Cardiac muscle cell (in vitro differentiated cells and primary cell): Measurements from ENCODE around the gene ZIC1. TPM values are rescaled to one million over a fixed set of nuclear protein-coding genes. Genes with fewer than 3 reads are reported as not detected.
A peak's percentile ranks its signal among the peaks of the same experiment; 100 is the strongest.

Experiments
- DNase-seq, 2 donors: peaks; one replicate each; pipeline versions ENCODE4 v3.0.0 to v3.0.0-alpha.2; 2010 to 2017; ENCODE audit warnings: low read depth in 1 of 2, low spot score in 1 of 2
- H3K27ac ChIP-seq: fragments of 200-600 bp; sonication (generic); 2 replicates; pipeline ENCODE4 v1.5.1; 2016
- H3K27me3 ChIP-seq: fragments of 200-600 bp; sonication (generic); 2 replicates; pipeline ENCODE4 v1.6.0; 2016; ENCODE audit warnings: control low read depth
- H3K36me3 ChIP-seq: fragments of 200-600 bp; sonication (generic); 2 replicates; pipeline ENCODE4 v1.5.1; 2016; ENCODE audit warnings: control low read depth
- H3K4me1 ChIP-seq: fragments of 200-600 bp; sonication (generic); 2 replicates; pipeline ENCODE4 v1.8.1; 2017; ENCODE audit warnings: low read depth, mild to moderate bottlenecking, mixed run types
- H3K4me3 ChIP-seq: fragments of 200-600 bp; sonication (generic); 2 replicates; pipeline ENCODE4 v1.5.1; 2016; ENCODE audit warnings: mild to moderate bottlenecking
- H3K9me3 ChIP-seq: fragments of 200-600 bp; sonication (generic); 2 replicates; pipeline ENCODE4 v1.5.1; 2017; ENCODE audit warnings: low read depth, mild to moderate bottlenecking, control low read depth
- polyA plus RNA-seq: library from polyadenylated mRNA; unstranded; fragments of >200 nt; fragmentation: Nextera tagmentation; extraction: Ambion mirVana; gene quantifications from 2 replicates; pipeline ENCODE4 v1.2.1, GENCODE V29; 2016
- total RNA-seq: library from RNA; depleted of rRNA; stranded (reverse); fragments of >200 nt; gene quantifications from 2 replicates; pipeline ENCODE4 v1.2.3, GENCODE V29; 2016
- TF ChIP-seq, protein P1 (sequence below): IDR thresholded peaks from 2 replicates; pipeline ENCODE4 v1.5.1; 2012; ENCODE audit warnings: low read depth, mild to moderate bottlenecking, low read length

ZIC1 gene
- not detected in 2 replicates for total RNA-seq
- 0.35 TPM in 1 of 2 replicates, not detected in the other for polyA plus RNA-seq

DNA sequence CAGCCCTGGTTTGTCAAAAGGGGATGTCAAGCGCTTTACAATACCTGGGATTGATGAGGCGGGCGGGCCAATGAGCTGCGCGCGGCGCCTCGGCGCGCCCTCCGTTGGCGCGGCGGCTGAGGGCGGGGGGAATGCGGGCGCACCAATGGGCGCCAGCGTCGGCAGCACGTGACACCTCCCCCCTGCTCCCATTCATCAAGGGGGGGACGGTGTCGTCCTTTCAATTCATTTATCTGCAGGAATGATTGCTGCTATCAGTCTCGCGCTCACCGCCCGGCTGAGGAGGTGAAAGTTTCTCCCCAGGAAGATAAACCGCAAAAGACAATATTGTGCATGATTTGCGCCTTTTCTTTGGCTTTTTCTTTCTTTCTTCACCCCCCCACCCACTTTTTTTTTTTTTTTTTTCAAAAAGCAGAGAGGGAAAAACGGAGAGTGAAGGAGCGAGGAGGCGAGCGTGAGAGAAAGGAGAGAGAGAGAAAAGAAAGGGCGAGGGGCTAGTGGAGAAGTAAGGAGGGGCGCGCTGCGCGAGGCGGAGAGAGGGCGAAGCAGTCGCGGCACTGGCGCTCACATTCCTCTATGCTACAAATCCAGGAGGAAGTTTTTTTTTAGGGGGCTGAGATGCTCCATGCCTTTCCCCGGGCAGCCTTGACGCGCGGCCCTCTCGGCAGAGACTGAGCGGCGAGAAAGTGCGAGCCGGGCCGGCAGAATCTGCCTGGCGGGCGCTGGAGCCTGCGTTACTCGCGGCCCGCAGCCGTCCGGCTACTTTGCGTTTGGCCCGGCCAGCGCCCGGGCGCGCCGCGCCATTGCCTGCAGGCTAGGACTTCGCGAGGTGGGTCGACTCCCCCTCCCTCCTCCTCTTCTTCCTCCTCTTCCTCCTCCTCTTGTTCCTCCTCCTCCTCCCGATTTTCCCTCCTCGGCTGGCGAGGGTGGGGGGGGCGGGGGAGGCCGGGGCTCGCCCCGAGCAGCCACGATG, at the start of gene ZIC1:
Gene ZIC1, plus strand, starts transcription at position 223 of the 973 bp plus-strand sequence. Its CDS starts 748 bp downstream, at position 971.
- no peak within 1 kb of the TSS for H3K4me3 ChIP-seq
- H3K27me3 ChIP-seq = peaks cover 100% of the 10 kb centered on the region
- H3K27ac ChIP-seq = no peak within 1 kb of the TSS
- no peaks in the 10 kb centered on the region for H3K36me3 ChIP-seq
- DNase-seq = no peak
- H3K9me3 ChIP-seq = no peaks in the 10 kb centered on the region
- TF ChIP-seq, protein P1, sequence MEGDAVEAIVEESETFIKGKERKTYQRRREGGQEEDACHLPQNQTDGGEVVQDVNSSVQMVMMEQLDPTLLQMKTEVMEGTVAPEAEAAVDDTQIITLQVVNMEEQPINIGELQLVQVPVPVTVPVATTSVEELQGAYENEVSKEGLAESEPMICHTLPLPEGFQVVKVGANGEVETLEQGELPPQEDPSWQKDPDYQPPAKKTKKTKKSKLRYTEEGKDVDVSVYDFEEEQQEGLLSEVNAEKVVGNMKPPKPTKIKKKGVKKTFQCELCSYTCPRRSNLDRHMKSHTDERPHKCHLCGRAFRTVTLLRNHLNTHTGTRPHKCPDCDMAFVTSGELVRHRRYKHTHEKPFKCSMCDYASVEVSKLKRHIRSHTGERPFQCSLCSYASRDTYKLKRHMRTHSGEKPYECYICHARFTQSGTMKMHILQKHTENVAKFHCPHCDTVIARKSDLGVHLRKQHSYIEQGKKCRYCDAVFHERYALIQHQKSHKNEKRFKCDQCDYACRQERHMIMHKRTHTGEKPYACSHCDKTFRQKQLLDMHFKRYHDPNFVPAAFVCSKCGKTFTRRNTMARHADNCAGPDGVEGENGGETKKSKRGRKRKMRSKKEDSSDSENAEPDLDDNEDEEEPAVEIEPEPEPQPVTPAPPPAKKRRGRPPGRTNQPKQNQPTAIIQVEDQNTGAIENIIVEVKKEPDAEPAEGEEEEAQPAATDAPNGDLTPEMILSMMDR = no peak
- H3K4me1 ChIP-seq = peaks cover 4% of the 10 kb centered on the region

DNA sequence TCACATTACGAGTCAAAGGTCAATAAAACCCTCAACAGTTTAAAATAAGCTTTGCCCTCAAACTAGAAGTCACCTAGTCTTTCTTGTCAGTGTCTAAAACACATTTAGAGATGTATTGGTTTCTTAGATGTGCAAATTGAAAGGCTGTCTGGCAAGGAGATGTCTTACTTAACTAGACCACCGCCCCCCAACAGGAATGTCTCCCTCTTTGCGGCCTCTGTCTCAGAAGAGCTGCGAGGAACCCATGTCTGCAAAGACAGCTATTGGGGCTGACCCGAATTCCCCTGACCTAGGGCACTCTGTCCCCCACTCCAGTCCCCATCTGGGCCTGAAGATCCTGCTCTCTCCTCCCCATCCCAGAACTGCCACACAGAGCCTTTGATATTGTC, 49.1 kb upstream of the ZIC1 start:
- Histone ChIP-seq H3K9me3 (no peaks in the 10 kb centered on the region), H3K27ac (no peak overlapping the region), H3K4me1 (no peaks in the 10 kb centered on the region), H3K27me3 (peaks cover 100% of the 10 kb centered on the region), H3K36me3 (no peaks in the 10 kb centered on the region), H3K4me3 (no peak overlapping the region)
- TF ChIP-seq, protein P1 = no peak
- DNase-seq = no peak

DNA sequence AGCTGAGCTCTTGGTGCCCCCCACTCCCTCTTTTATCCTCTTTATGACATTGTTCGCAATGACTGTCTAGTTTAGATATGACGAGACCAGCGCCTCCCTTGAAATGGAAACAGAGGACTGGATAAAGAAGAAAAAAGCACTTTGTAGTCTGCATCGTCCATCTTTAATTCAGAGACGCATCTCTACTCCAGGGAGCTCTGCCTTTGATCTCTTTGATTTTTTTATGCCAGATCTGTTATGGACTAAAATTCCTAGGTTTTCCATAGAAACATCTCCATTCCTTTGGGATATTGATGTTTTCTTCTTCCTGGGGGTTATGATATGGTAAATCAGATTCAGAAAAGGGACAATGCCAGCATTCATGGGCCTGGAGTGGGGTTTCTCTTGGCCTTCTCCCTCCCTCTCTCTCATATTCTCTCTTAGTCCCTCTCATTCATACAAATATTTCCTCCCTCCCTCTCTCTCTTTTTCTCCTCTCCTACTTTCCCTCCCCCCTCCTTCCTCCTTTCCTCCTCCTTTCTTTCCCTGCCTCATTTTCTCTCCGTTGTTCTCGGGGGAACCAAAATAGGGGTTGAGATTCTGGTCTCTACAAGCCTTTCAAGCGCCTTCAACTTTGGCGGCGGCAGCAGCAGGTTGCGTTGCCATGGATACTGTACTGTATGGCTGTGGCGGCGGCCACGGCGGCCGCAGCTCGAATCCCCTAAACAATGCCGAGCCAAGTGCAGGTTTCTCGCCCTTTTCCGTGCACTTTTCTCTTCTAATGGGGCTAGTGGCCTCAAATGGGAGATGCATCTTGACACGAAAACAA, 48.3 kb upstream of the ZIC1 start:
- Histone ChIP-seq H3K4me3 (no peak overlapping the region), H3K27ac (no peak overlapping the region), H3K27me3 (peaks cover 100% of the 10 kb centered on the region), H3K36me3 (no peaks in the 10 kb centered on the region), H3K9me3 (no peaks in the 10 kb centered on the region), H3K4me1 (no peaks in the 10 kb centered on the region)
- no peak for DNase-seq
- TF ChIP-seq, protein P1 = no peak

DNA sequence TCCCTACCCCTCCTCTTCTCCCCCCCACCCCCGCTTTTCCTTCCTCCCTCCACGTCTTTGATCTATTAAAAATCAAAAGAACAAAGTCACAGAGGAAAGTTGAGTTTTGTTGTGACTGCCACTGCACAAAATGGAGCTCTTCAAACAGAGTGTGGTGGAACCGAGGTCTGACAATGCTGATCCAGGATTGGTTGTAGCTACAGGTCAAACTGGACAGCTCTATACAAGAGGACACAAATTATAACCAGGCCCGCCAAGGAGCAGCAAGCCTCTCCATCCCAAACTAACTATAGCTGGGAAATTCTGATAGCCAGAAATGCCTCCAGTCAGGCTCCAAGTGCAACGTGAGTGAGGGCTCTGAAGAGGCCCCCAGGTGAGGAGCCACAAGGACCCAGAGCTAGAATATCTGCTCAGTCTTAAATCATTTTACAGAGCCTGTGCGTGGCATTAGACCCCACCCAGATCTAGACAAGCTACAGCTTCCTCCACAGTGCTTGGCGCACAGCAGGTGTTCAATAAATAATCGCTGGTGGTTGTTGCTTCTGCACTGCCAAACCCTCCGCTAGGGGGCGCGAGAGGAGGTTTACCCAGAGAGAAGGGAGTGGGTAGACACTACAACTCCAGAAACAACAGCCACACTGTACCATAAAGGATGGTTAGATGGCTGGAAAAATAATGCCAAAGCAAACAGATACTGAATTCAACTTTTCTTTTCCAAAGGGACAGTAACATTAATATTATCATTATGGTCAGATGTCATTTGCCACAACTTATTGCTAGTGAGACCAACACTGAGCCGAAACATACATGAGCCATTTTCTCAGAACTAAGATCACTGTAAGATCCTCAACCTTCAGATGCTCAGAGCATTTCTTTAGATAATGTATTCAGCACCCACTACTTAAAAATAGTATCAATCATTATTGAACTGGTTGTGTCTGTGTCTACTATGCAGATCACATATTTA, 47.4 kb upstream of the ZIC1 start:
- TF ChIP-seq, protein P1 = peak; percentile 54
- H3K27me3 ChIP-seq = peaks cover 100% of the 10 kb centered on the region
- no peaks in the 10 kb centered on the region for H3K36me3 ChIP-seq
- no peak overlapping the region for H3K27ac ChIP-seq
- H3K9me3 ChIP-seq = no peaks in the 10 kb centered on the region
- no peaks in the 10 kb centered on the region for H3K4me1 ChIP-seq
- no peak overlapping the region for H3K4me3 ChIP-seq
- DNase-seq = peak in 1 of 2 donors; percentile 13

DNA sequence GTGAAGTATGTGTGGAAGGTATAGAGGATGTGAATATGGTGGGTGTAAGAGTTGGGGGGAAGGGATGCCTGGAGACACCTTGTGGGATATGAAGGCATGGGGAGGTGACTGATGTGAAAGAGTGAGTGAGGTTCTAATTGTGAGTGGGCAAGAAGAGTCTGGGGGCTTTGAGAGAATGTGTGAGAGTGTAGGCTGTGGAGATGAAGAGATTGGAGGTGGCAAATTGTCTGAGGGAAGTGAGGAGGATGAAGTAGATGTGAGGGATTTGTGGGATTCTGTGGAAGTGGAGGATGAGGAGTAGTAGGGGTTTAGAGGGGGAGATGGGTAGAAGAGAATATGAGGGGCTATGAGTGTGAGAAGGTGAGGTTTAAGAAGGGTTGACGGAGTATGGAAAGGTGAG, 44.4 kb upstream of the ZIC1 start:
- H3K27ac ChIP-seq = no peak overlapping the region
- no peaks in the 10 kb centered on the region for H3K9me3 ChIP-seq
- H3K36me3 ChIP-seq = no peaks in the 10 kb centered on the region
- H3K4me1 ChIP-seq = no peaks in the 10 kb centered on the region
- no peak overlapping the region for H3K4me3 ChIP-seq
- H3K27me3 ChIP-seq = peaks cover 100% of the 10 kb centered on the region
- TF ChIP-seq, protein P1 = no peak
- no peak for DNase-seq
